ENCODE results near the gene FHIT.

DNA sequence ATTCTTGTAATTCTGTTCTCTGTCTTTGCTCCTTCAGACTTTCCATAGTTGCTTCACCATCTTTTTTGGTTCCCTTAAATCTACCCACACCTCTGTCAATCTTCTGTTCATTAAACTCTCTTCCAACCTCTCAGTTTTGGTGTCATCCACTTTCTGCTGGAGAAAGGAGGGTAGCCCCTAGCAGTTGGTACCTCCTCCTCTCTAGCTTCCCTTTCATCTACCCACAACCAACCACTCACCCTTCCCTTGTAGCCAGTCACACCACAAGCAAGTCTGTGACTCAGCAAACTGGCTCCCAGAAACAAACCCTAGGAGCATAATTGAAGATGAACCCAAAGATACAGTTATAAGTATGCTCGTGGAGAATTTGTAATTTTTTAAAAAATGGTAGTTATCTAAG lies 318.6 kb downstream of the FHIT start:
- TF ChIP-seq, protein P1, sequence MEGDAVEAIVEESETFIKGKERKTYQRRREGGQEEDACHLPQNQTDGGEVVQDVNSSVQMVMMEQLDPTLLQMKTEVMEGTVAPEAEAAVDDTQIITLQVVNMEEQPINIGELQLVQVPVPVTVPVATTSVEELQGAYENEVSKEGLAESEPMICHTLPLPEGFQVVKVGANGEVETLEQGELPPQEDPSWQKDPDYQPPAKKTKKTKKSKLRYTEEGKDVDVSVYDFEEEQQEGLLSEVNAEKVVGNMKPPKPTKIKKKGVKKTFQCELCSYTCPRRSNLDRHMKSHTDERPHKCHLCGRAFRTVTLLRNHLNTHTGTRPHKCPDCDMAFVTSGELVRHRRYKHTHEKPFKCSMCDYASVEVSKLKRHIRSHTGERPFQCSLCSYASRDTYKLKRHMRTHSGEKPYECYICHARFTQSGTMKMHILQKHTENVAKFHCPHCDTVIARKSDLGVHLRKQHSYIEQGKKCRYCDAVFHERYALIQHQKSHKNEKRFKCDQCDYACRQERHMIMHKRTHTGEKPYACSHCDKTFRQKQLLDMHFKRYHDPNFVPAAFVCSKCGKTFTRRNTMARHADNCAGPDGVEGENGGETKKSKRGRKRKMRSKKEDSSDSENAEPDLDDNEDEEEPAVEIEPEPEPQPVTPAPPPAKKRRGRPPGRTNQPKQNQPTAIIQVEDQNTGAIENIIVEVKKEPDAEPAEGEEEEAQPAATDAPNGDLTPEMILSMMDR (IDR thresholded peaks at IDR 0.05), result no peak
- no peak for TF ChIP-seq EP300 (IDR thresholded peaks at IDR 0.05)
